ENCODE results near the gene RANBP1.

- TF ChIP-seq POLR2A (IDR thresholded peaks at IDR 0.05; ENCODE audit: insufficient read depth in 1 of 2, low read depth in 2 of 2, low read length in 2 of 2), result no peak
- no peak for TF ChIP-seq ELF1 (CRISPR knock-in tag; IDR thresholded peaks at IDR 0.05)
- TF ChIP-seq BHLHE40 (IDR thresholded peaks at IDR 0.05; ENCODE audit: low read length), result no peak
- no peak for TF ChIP-seq CTCF (CRISPR knock-in tag; IDR thresholded peaks at IDR 0.05)
- TF ChIP-seq ZNF646 (CRISPR knock-in tag; IDR thresholded peaks at IDR 0.05), result no peak
- no peak for TF ChIP-seq CENPT (CRISPR knock-in tag; IDR thresholded peaks at IDR 0.05; ENCODE audit: low read depth)
- no peak for TF ChIP-seq SP140L (CRISPR knock-in tag; IDR thresholded peaks at IDR 0.05; ENCODE audit: borderline replicate concordance)
- no peak for TF ChIP-seq REXO4 (CRISPR knock-in tag; IDR thresholded peaks at IDR 0.05; ENCODE audit: borderline replicate concordance)
- no peak for TF ChIP-seq ZUFSP (CRISPR knock-in tag; IDR thresholded peaks at IDR 0.05; ENCODE audit: borderline replicate concordance)
- TF ChIP-seq THAP11 (CRISPR knock-in tag; IDR thresholded peaks at IDR 0.05), result no peak
- TF ChIP-seq REST (IDR thresholded peaks at IDR 0.05; ENCODE audit: borderline replicate concordance in 1 of 2, low read depth in 1 of 2, low read length in 2 of 2), result no peak
- TF ChIP-seq CENPX (CRISPR knock-in tag; IDR thresholded peaks at IDR 0.05), result no peak
- TF ChIP-seq NFRKB (IDR thresholded peaks at IDR 0.05), result no peak
These were observed 22.3 kb upstream of the RANBP1 start for GRCh38 chr22:20093418-20094196.
